Uterus (tissue), 4 donors: Measurements from ENCODE around the gene QARS1. TPM values are rescaled to one million over a fixed set of nuclear protein-coding genes. Genes with fewer than 3 reads are reported as not detected.

ENCODE experiments used
- DNase-seq, 2 donors: peaks; one replicate each; pipeline ENCODE4 v3.0.0-alpha.2; 2019 to 2020
- H3K27ac ChIP-seq, 2 donors: fragments of 200-600 bp; sonication (generic); 1 replicate in 1 of 2; 2 replicates in 1 of 2; pipeline ENCODE4 v1.5.1; 2016 to 2018
- H3K27me3 ChIP-seq, 2 donors: fragments of 200-600 bp; sonication (generic); one replicate each; pipeline ENCODE4 v1.5.1; 2018 to 2019; ENCODE audit warnings: control low read depth in 1 of 2
- H3K36me3 ChIP-seq, 2 donors: fragments of 200-600 bp; sonication (generic); one replicate each; pipeline ENCODE4 v1.5.1; 2019; ENCODE audit warnings: control low read depth in 1 of 2
- H3K4me1 ChIP-seq, 2 donors: fragments of 200-600 bp; sonication (generic); one replicate each; pipeline ENCODE4 v1.5.1; 2018 to 2019; ENCODE audit warnings: control low read depth in 1 of 2
- H3K4me3 ChIP-seq, 2 donors: fragments of 200-600 bp; sonication (generic); 1 replicate in 1 of 2; 2 replicates in 1 of 2; pipeline ENCODE4 v1.5.1; 2018 to 2019; ENCODE audit warnings: mild to moderate bottlenecking in 1 of 2
- H3K9me3 ChIP-seq, 2 donors: fragments of 200-600 bp; sonication (generic); one replicate each; pipeline ENCODE4 v1.5.1; 2019; ENCODE audit warnings: control low read depth in 1 of 2
- POLR2A ChIP-seq, 2 donors: fragments of 450-650 bp; IDR thresholded peaks; one replicate each; pipeline ENCODE4 v1.6.1; 2016; ENCODE audit warnings: antibody characterized with exemption in 2 of 2, mild to moderate bottlenecking in 1 of 2, moderate library complexity in 1 of 2
- intact Hi-C: fragments of 100-400 bp; cut with DNase I; formaldehyde crosslinking; loops from one replicate; pipeline ENCODE4 v1.15.1; 2023; ENCODE audit warnings: low total_unique reads
- total RNA-seq, 4 donors: library from RNA; depleted of rRNA in 3 of 4; stranded (reverse); fragments of >200 nt in 3 of 4; gene quantifications; one replicate each; pipeline versions ENCODE4 v1.1.0 to v1.2.4, GENCODE V29; 2014 to 2023
- TF ChIP-seq, protein P1 (sequence below), 4 experiments: fragments of 200-600 bp in 2 of 4; fragments of 450-650 bp in 2 of 4; sonication (generic) in 2 of 4; IDR thresholded peaks; one replicate each; pipeline ENCODE4 v1.5.1; 2016 to 2019; ENCODE audit warnings: antibody characterized with exemption in 4 of 4, mild to moderate bottlenecking in 2 of 4, moderate library complexity in 1 of 4
- donor health status: DM: yes; HTN: yes; CAD: no.

The QARS1 gene
- total RNA-seq, 4 donors from 2014 or later, result 124 to 280 (median 161) TPM

- Histone ChIP-seq H3K4me3 (no peak overlapping the region), H3K9me3 (no peaks in the 10 kb centered on the region), H3K27me3 (no peaks in the 10 kb centered on the region), H3K36me3 (no peaks in the 10 kb centered on the region), H3K4me1 (peaks cover 4 to 10% of the 10 kb centered on the region in 2 donors), H3K27ac (no peak overlapping the region)
- no peak for TF ChIP-seq POLR2A (IDR thresholded peaks at IDR 0.05)
- TF ChIP-seq, protein P1, sequence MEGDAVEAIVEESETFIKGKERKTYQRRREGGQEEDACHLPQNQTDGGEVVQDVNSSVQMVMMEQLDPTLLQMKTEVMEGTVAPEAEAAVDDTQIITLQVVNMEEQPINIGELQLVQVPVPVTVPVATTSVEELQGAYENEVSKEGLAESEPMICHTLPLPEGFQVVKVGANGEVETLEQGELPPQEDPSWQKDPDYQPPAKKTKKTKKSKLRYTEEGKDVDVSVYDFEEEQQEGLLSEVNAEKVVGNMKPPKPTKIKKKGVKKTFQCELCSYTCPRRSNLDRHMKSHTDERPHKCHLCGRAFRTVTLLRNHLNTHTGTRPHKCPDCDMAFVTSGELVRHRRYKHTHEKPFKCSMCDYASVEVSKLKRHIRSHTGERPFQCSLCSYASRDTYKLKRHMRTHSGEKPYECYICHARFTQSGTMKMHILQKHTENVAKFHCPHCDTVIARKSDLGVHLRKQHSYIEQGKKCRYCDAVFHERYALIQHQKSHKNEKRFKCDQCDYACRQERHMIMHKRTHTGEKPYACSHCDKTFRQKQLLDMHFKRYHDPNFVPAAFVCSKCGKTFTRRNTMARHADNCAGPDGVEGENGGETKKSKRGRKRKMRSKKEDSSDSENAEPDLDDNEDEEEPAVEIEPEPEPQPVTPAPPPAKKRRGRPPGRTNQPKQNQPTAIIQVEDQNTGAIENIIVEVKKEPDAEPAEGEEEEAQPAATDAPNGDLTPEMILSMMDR (IDR thresholded peaks at IDR 0.05), result no peak
- intact Hi-C loops, result no loop called here
- no peak for DNase-seq
These were observed 5.5 kb downstream of the QARS1 start for GRCh38 chr3:49098910-49099630.

DNA sequence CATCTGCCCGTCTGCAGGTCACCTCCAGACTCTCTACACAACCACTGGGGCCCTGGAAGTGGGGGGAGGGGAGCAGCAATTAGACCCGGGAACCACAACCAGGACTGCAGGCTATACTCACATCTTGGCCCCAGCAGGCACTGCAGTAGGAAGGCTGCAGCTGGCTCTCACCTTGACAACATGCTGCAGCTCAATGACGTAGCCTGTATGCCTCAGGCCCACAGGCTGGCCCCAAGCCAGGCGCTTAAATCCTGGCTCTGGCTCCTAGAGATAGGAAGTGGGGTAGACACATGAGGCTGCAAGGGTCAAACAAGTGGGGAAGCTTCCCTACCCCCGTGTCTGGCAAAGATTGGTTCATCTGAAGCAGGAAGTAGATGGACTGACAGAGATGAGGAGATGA lies 6.1 kb downstream of the QARS1 start:
- no peak for DNase-seq
- Histone ChIP-seq H3K4me3 (no peak overlapping the region), H3K4me1 (peaks cover 4 to 5% of the 10 kb centered on the region in 2 donors), H3K27me3 (no peaks in the 10 kb centered on the region), H3K9me3 (no peaks in the 10 kb centered on the region), H3K36me3 (no peaks in the 10 kb centered on the region), H3K27ac (no peak overlapping the region)
- TF ChIP-seq POLR2A (IDR thresholded peaks at IDR 0.05), result no peak
- TF ChIP-seq, protein P1 (IDR thresholded peaks at IDR 0.05), result no peak
- intact Hi-C loops, result no loop called here

GRCh38 chr3:49093853-49094767 lies 10.4 kb downstream of the QARS1 start, which contains the start of gene QRICH1:
Gene QRICH1 (minus strand): TSS chr3:49094071. CDS start chr3:49077017, 17,054 bp downstream.
- Histone ChIP-seq H3K9me3 (no peaks in the 10 kb centered on the region), H3K36me3 (no peaks in the 10 kb centered on the region), H3K4me1 (peaks cover 4 to 11% of the 10 kb centered on the region in 2 donors), H3K27ac (peak within 1 kb of the TSS; percentile 91 to 94), H3K27me3 (no peaks in the 10 kb centered on the region), H3K4me3 (peak within 1 kb of the TSS; percentile 65 to 89)
- peak; percentile 98 for DNase-seq
- intact Hi-C loops, result no loop called here
- TF ChIP-seq POLR2A (IDR thresholded peaks at IDR 0.05), result peak; percentile 62 to 78
- TF ChIP-seq, protein P1 (IDR thresholded peaks at IDR 0.05), result peak; percentile 31 to 62 (median 46)

DNA sequence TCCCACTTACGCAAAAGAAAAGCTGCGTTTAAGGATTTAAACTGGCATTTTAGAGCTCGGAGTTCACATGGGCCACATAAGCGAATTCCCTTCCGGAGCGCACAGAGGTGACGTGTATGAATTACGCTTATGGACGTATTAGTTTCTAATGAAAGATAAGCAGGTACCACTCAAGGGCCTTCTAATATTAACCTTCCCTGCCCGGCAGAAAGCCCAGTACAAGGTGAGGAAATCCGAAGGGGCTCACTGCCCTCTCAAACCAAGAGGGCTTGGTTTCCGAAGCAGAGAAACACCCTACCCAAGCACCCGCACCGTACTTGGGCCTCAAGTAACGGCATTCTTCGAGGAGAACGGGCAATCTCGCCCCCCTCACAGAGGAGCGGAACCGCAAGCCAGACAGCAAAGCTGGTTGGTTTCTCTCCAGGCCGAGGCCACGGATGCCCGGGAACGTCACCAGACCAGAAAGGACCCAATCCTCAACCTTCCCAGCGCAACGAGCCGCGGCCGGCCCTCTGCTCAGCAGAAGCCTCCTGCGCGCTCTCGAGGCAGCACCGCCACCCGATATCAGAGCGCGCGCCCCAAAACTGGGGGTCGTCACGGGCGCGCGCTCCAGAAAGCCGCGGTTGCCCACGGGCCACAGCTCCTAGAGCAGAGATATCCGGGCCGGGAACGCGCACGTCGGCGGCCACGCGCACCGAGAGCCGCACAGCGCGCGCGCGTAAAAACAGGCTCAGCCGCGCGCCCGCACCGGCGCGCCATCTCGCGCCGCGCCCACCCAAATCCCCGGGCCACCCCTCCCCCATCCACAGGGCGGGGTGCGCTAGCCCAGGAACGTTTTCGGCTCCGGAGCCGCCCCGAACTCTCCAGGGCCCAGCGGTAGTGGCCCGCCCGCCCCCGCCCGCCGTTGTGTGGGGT lies 11.4 kb downstream of the QARS1 start:
- no peak for TF ChIP-seq POLR2A (IDR thresholded peaks at IDR 0.05)
- TF ChIP-seq, protein P1 (IDR thresholded peaks at IDR 0.05), result no peak
- peak overlapping the region; percentile 91 to 94 for H3K27ac ChIP-seq

More for the DNA sequence above, 11.4 kb downstream of the QARS1 start:
- Histone ChIP-seq H3K4me3 (peak overlapping the region; percentile 65 to 89), H3K4me1 (peaks cover 4 to 11% of the 10 kb centered on the region in 2 donors), H3K27me3 (no peaks in the 10 kb centered on the region), H3K9me3 (no peaks in the 10 kb centered on the region), H3K36me3 (no peaks in the 10 kb centered on the region)
- intact Hi-C loops, result no loop called here
- DNase-seq, result peak; percentile 58 to 74
